ENCODE data around the gene RRAS2.

GRCh38 chr11:14244926-14245325 lies 114.1 kb downstream of the RRAS2 start:
- TF ChIP-seq CTCF (IDR thresholded peaks at IDR 0.05) (no peak), POLR2A (IDR thresholded peaks at IDR 0.05) (no peak)
